ENCODE measurements around the gene PAQR8. TPM values are rescaled to one million over a fixed set of nuclear protein-coding genes. Genes with fewer than 3 reads are reported as not detected.

The PAQR8 gene
- total and polyA plus RNA-seq, 2 of the 13 experiments (the other 11 are each of a cell fraction or from before 2014, with no cell fraction given) = 37.7 to 50.7 TPM

- TF ChIP-seq THAP9 (CRISPR knock-in tag; IDR thresholded peaks at IDR 0.05; ENCODE audit: borderline replicate concordance) (no peak), ZNF501 (CRISPR knock-in tag; IDR thresholded peaks at IDR 0.05) (peak; percentile 81), ZBTB42 (CRISPR knock-in tag; IDR thresholded peaks at IDR 0.05) (no peak), XBP1 (CRISPR knock-in tag; IDR thresholded peaks at IDR 0.05) (0 out of 2 replicates have a peak, but pooled peaks have one; percentile 46), KLF9 (CRISPR knock-in tag; IDR thresholded peaks at IDR 0.05; ENCODE audit: low read depth) (no peak), KAT7 (CRISPR knock-in tag; IDR thresholded peaks at IDR 0.05; ENCODE audit: borderline replicate concordance) (peak; percentile 69), MYC (CRISPR knock-in tag; IDR thresholded peaks at IDR 0.05; ENCODE audit: borderline replicate concordance) (peak; percentile 45), ZNF841 (CRISPR knock-in tag; IDR thresholded peaks at IDR 0.05; ENCODE audit: borderline replicate concordance) (no peak), HNRNPK (IDR thresholded peaks at IDR 0.05; ENCODE audit: low read depth, low read length, poor library complexity, severe bottlenecking) (no peak), ZNF615 (CRISPR knock-in tag; IDR thresholded peaks at IDR 0.05; ENCODE audit: borderline replicate concordance) (0 out of 2 replicates have a peak, but pooled peaks have one; percentile 6), MIXL1 (CRISPR knock-in tag; IDR thresholded peaks at IDR 0.05) (peak; percentile 82; the same call in 1 of the 2 replicates), EP300 (IDR thresholded peaks at IDR 0.05; ENCODE audit: low read depth in 2 of 2, low read length in 2 of 2) (peak; percentile 30 to 89; a peak in 2 of 4 replicates), EP300 (CRISPR knock-in tag; IDR thresholded peaks at IDR 0.05; ENCODE audit: borderline replicate concordance) (peak; percentile 73; the same call in 1 of the 2 replicates), TFDP1 (CRISPR knock-in tag; IDR thresholded peaks at IDR 0.05; ENCODE audit: borderline replicate concordance) (no peak; the same call in 1 of the 2 replicates), FUBP1 (CRISPR knock-in tag; IDR thresholded peaks at IDR 0.05; ENCODE audit: borderline replicate concordance) (no peak), ZNF12 (CRISPR knock-in tag; IDR thresholded peaks at IDR 0.05) (peak; percentile 36), TOE1 (CRISPR knock-in tag; IDR thresholded peaks at IDR 0.05) (no peak), ZNF235 (CRISPR knock-in tag; IDR thresholded peaks at IDR 0.05; ENCODE audit: borderline replicate concordance) (no peak), ZFYVE20 (CRISPR knock-in tag; IDR thresholded peaks at IDR 0.05; ENCODE audit: borderline replicate concordance, low read depth) (no peak), ZFP91 (CRISPR knock-in tag; IDR thresholded peaks at IDR 0.05; ENCODE audit: borderline replicate concordance) (peak; percentile 67), ZNF792 (CRISPR knock-in tag; IDR thresholded peaks at IDR 0.05) (peak; percentile 86), ZKSCAN1 (IDR thresholded peaks at IDR 0.05; ENCODE audit: low read length) (no peak)
Observed at GRCh38 chr6:52325695-52326471, 36.1 kb upstream of the PAQR8 start (continued).
